Gastroesophageal sphincter (tissue), 3 donors: Measurements from ENCODE around the gene KDM6A.

Experiments
- CTCF ChIP-seq, 4 experiments: fragments of 200-600 bp in 2 of 4; fragments of 450-650 bp in 2 of 4; sonication (generic) in 1 of 4; IDR thresholded peaks; one replicate each; pipeline ENCODE4 v1.5.1; 2017 to 2019; ENCODE audit warnings: antibody characterized with exemption in 4 of 4, mild to moderate bottlenecking in 2 of 4, moderate library complexity in 2 of 4
- POLR2AphosphoS5 ChIP-seq: sonication (generic); formaldehyde crosslinking; IDR thresholded peaks from one replicate; pipeline ENCODE4 v1.6.1; 2017; ENCODE audit warnings: antibody characterized with exemption

- TF ChIP-seq CTCF (IDR thresholded peaks at IDR 0.05) = no peak
- TF ChIP-seq POLR2AphosphoS5 = no peak
These were observed 269.2 kb downstream of the KDM6A start for GRCh38 chrX:45142185-45142584.
